Fibroblast of lung (primary cell): Measurements from ENCODE around the gene GATA5. TPM values are rescaled to one million over a fixed set of nuclear protein-coding genes. Genes with fewer than 3 reads are reported as not detected.
A peak's percentile ranks its signal among the peaks of the same experiment; 100 is the strongest.

Experiments
- DNase-seq, 2 donors: peaks; one replicate each; pipeline versions ENCODE4 v3.0.0 to v3.0.0-alpha.2; 2010; ENCODE audit warnings: low read depth in 2 of 2
- H2AFZ ChIP-seq: 2 replicates; pipeline ENCODE4 v1.5.1; 2012; ENCODE audit warnings: low read length, control low read depth, inconsistent platforms
- H3K27ac ChIP-seq: 2 replicates; pipeline ENCODE4 v1.5.1; 2011; ENCODE audit warnings: low read length, control low read depth; ENCODE audit not compliant: insufficient read depth
- H3K27me3 ChIP-seq: 2 replicates; pipeline ENCODE4 v1.5.1; 2011; ENCODE audit warnings: mild to moderate bottlenecking, low read length; ENCODE audit not compliant: control insufficient read depth, insufficient read depth
- H3K36me3 ChIP-seq: 2 replicates; pipeline ENCODE4 v1.5.1; 2011; ENCODE audit warnings: low read length; ENCODE audit not compliant: control insufficient read depth, insufficient read depth
- H3K4me1 ChIP-seq: 2 replicates; pipeline ENCODE4 v1.5.1; 2011; ENCODE audit warnings: low read length; ENCODE audit not compliant: control insufficient read depth, insufficient read depth; ENCODE audit errors: extremely low read depth
- H3K4me2 ChIP-seq: 2 replicates; pipeline ENCODE4 v1.5.1; 2011; ENCODE audit warnings: low read length, control low read depth; ENCODE audit not compliant: insufficient read depth; ENCODE audit errors: extremely low read depth
- H3K4me3 ChIP-seq, 4 experiments: fragments of 200-600 bp in 1 of 4; sonication (generic) in 1 of 4; replicated peaks in 1 of 4; 2 replicates each; pipeline ENCODE4 v1.5.1; 2011 to 2016; ENCODE audit warnings: low read length in 4 of 4, low read depth in 3 of 4, mild to moderate bottlenecking in 3 of 4, control low read depth in 2 of 4, inconsistent platforms in 1 of 4, mixed read lengths in 1 of 4; ENCODE audit not compliant: insufficient read depth in 1 of 4; ENCODE audit errors: control extremely low read depth in 1 of 4
- H3K79me2 ChIP-seq: 2 replicates; pipeline ENCODE4 v1.5.1; 2012; ENCODE audit warnings: mild to moderate bottlenecking, low read length, inconsistent platforms; ENCODE audit not compliant: control insufficient read depth, insufficient read depth
- H3K9ac ChIP-seq: 2 replicates; pipeline ENCODE4 v1.5.1; 2011; ENCODE audit warnings: mild to moderate bottlenecking, low read length, control low read depth; ENCODE audit not compliant: insufficient read depth
- H3K9me3 ChIP-seq: 2 replicates; pipeline ENCODE4 v1.5.1; 2012; ENCODE audit warnings: low read depth, low read length; ENCODE audit not compliant: control insufficient read depth, insufficient read depth
- H4K20me1 ChIP-seq: 2 replicates; pipeline ENCODE4 v1.5.1; 2011; ENCODE audit warnings: low read length; ENCODE audit not compliant: control insufficient read depth, insufficient read depth; ENCODE audit errors: extremely low read depth
- EZH2 ChIP-seq: IDR thresholded peaks from 2 replicates; pipeline ENCODE4 v1.5.1; 2012; ENCODE audit warnings: low read length, control low read depth, mild to moderate bottlenecking; ENCODE audit errors: missing control alignments
- polyA plus RNA-seq, 2 donors: library from polyadenylated mRNA; depleted of rRNA in 1 of 2; stranded (reverse) in 1 of 2; unstranded in 1 of 2; fragments of >200 nt; gene quantifications; 2 replicates each; pipeline ENCODE4 v1.2.1, GENCODE V29; 2011 to 2012; ENCODE audit warnings: missing spikeins in 1 of 2
- total RNA-seq: library from RNA; depleted of rRNA; stranded (reverse); fragments of >200 nt; gene quantifications from 2 replicates; pipeline ENCODE4 v1.2.1, GENCODE V29; 2014
- TF ChIP-seq, protein P1 (sequence below), 2 donors: IDR thresholded peaks in 1 of 2; conservative IDR thresholded peaks in 1 of 2; 1 replicate in 1 of 2; 2 replicates in 1 of 2; pipeline ENCODE4 v1.5.1; 2011 to 2012; ENCODE audit warnings: low read length in 2 of 2, control low read depth in 1 of 2, inconsistent platforms in 1 of 2, low read depth in 1 of 2, mild to moderate bottlenecking in 1 of 2

GATA5 gene
- total and polyA plus RNA-seq, 2 donors (not counting 1 experiment from before 2014, with no cell fraction given): 0.02 to 0.83 TPM

DNA sequence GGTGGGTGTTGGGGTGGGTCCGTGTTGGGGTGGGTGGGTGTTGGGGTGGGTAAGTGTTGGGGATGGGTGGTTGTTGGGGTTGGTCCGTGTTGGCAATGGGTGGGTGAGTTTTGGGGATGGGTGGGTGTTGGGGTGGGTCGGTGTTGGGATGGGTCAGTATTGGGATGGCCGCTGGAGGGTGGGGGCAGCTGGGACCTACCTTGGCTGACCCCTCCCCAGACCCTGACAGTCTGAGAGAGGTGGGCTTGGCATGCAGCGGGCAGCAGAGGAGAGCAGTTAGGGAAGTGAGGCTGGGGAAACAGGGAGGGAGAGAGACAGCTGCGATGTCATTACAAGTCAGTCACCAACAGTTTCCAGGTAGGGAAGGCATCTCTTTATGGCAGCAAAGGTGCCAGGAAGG, 23.1 kb upstream of the GATA5 start:
- H3K27ac ChIP-seq: no peak overlapping the region
- H4K20me1 ChIP-seq: no peaks in the 10 kb centered on the region
- H3K4me1 ChIP-seq: no peaks in the 10 kb centered on the region
- H3K36me3 ChIP-seq: no peaks in the 10 kb centered on the region
- no peak overlapping the region for H3K9ac ChIP-seq
- no peak overlapping the region for H3K4me3 ChIP-seq
- no peaks in the 10 kb centered on the region for H3K9me3 ChIP-seq
- H3K4me2 ChIP-seq: no peak overlapping the region
- DNase-seq: no peak
- TF ChIP-seq EZH2: no peak
- TF ChIP-seq, protein P1, sequence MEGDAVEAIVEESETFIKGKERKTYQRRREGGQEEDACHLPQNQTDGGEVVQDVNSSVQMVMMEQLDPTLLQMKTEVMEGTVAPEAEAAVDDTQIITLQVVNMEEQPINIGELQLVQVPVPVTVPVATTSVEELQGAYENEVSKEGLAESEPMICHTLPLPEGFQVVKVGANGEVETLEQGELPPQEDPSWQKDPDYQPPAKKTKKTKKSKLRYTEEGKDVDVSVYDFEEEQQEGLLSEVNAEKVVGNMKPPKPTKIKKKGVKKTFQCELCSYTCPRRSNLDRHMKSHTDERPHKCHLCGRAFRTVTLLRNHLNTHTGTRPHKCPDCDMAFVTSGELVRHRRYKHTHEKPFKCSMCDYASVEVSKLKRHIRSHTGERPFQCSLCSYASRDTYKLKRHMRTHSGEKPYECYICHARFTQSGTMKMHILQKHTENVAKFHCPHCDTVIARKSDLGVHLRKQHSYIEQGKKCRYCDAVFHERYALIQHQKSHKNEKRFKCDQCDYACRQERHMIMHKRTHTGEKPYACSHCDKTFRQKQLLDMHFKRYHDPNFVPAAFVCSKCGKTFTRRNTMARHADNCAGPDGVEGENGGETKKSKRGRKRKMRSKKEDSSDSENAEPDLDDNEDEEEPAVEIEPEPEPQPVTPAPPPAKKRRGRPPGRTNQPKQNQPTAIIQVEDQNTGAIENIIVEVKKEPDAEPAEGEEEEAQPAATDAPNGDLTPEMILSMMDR (conservative IDR thresholded peaks at IDR 0.05 in 1 of 2, IDR thresholded peaks at IDR 0.05 in 1 of 2; ENCODE audit: low read depth in 1 of 2, low read length in 2 of 2): no peak
- no peak overlapping the region for H2AFZ ChIP-seq
- no peaks in the 10 kb centered on the region for H3K79me2 ChIP-seq
- no peaks in the 10 kb centered on the region for H3K27me3 ChIP-seq

DNA sequence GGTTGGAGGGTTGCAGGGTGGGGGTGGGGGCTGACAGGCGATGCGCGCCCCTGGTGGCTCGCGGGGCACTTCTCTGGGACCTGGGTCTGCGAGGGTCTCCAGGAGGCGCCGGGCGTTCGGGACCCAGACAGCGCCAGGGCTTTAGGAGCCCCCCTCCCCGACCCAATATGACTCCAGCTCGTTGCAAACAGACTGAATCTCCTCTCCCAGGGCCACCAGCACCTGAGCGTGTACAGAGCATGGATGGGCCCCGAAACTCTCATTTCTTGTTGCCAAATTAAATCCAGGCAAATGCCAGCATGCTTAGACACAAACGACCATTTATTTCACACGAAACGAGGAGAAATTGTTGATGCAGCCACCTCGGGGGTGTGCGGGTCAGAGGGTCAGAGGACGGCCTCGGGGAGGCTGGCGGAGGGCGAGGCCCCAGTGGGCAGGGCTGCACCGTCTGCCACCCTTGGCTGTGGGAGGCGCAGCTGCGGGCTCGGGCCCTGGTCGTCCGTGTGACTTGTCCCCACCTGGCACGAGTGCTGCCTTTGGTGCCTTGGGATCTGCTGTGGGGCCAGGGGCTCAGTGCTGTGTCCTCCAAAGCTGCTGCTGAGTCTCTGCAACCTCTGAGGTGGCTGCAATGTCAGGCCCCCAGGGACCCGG, 20.9 kb upstream of the GATA5 start:
- Histone ChIP-seq H2AFZ (no peak overlapping the region), H3K27me3 (no peaks in the 10 kb centered on the region), H3K4me1 (no peaks in the 10 kb centered on the region), H3K79me2 (no peaks in the 10 kb centered on the region), H4K20me1 (no peaks in the 10 kb centered on the region), H3K36me3 (no peaks in the 10 kb centered on the region), H3K9me3 (no peaks in the 10 kb centered on the region), H3K4me3 (no peak overlapping the region), H3K27ac (no peak overlapping the region), H3K9ac (no peak overlapping the region), H3K4me2 (no peak overlapping the region)
- no peak for DNase-seq
- TF ChIP-seq, protein P1 (conservative IDR thresholded peaks at IDR 0.05 in 1 of 2, IDR thresholded peaks at IDR 0.05 in 1 of 2; ENCODE audit: low read depth in 1 of 2, low read length in 2 of 2): peak in 1 of 2 donors; percentile 21
- TF ChIP-seq EZH2: no peak

DNA sequence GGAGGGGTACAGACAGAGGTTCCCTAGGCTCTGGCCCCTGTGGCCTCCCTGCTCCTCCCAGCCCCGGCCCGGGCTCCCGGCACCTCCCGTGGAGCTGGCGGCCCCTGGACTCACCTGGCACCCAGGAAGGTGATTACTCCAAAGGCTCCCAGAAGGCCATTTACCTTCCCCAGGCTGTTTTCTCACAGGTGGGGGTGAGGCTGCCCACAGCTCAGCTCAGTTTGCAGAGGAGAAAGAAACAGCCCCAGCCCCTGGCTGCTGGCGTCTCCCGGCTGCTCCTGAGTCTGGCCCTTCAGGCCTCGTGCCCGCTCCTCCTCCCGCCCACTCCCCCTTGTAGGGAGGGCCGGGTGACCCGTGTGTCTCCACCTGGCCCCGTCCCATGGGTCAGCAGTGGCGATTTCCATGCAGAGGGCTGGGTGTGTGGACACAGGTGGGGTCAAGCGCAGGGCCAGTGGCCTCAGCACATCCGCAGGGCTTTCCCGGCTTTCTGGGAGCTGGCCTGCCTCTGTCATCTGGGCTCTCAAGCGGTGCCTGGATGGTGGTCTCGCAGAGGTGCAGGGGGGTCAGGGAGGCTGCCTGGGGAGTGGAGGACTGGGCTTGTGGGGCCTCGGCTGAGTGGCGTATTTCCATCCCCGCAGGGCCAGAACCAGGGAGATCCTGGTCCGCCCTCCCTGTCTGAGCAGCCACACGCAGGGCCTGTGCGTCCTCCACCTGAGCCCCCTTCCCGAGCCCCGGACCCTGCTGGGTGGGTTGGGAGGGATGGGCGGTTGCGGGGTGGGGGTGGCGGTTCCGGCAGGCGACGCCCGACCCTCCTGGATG, 20.2 kb upstream of the GATA5 start:
- no peak overlapping the region for H3K4me3 ChIP-seq
- no peaks in the 10 kb centered on the region for H3K4me1 ChIP-seq
- no peaks in the 10 kb centered on the region for H3K36me3 ChIP-seq
- H3K9me3 ChIP-seq: no peaks in the 10 kb centered on the region
- no peak overlapping the region for H3K4me2 ChIP-seq
- no peaks in the 10 kb centered on the region for H3K79me2 ChIP-seq
- no peaks in the 10 kb centered on the region for H4K20me1 ChIP-seq
- no peak overlapping the region for H3K27ac ChIP-seq
- no peak overlapping the region for H2AFZ ChIP-seq
- no peak overlapping the region for H3K9ac ChIP-seq
- no peak for TF ChIP-seq EZH2
- TF ChIP-seq, protein P1 (conservative IDR thresholded peaks at IDR 0.05 in 1 of 2, IDR thresholded peaks at IDR 0.05 in 1 of 2; ENCODE audit: low read depth in 1 of 2, low read length in 2 of 2): no peak
- H3K27me3 ChIP-seq: no peaks in the 10 kb centered on the region
- DNase-seq: no peak
